HPDE6-E6E7 (cell line): ENCODE results near the gene CIB4.

Experiments used
- DNase-seq: peaks from one replicate; pipeline ENCODE4 v3.0.0; 2011; ENCODE audit warnings: missing footprints; ENCODE audit errors: extremely low spot score

CIB4 gene

GRCh38 chr2:26642429-26642828 lies 1.3 kb upstream of the CIB4 start:
- DNase-seq = no peak

- peak; percentile 22 for DNase-seq
Measured at GRCh38 chr2:26640331-26640745, 828 bp downstream of the CIB4 start.

- no peak for DNase-seq
Measured at GRCh38 chr2:26639685-26640243, 1.4 kb downstream of the CIB4 start.

GRCh38 chr2:26637811-26638310 lies 3.3 kb downstream of the CIB4 start:
- no peak for DNase-seq

GRCh38 chr2:26636935-26637334 lies 4.2 kb downstream of the CIB4 start:
- DNase-seq = no peak

GRCh38 chr2:26635401-26635800 lies 5.8 kb downstream of the CIB4 start:
- DNase-seq = no peak

GRCh38 chr2:26634636-26635230 lies 6.4 kb downstream of the CIB4 start:
- no peak for DNase-seq

GRCh38 chr2:26633993-26634595 lies 7.1 kb downstream of the CIB4 start:
- DNase-seq = no peak

- no peak for DNase-seq
Measured at GRCh38 chr2:26633351-26633945, 7.7 kb downstream of the CIB4 start.

GRCh38 chr2:26632624-26633185 lies 8.5 kb downstream of the CIB4 start:
- no peak for DNase-seq

GRCh38 chr2:26631401-26632170 lies 9.6 kb downstream of the CIB4 start:
- DNase-seq = no peak

- DNase-seq = peak; percentile 37
Measured at GRCh38 chr2:26630669-26631360, 10.4 kb downstream of the CIB4 start.

GRCh38 chr2:26630235-26630634 lies 10.9 kb downstream of the CIB4 start:
- DNase-seq = no peak

- DNase-seq = no peak
Measured at GRCh38 chr2:26629751-26630150, 11.4 kb downstream of the CIB4 start.

- DNase-seq = no peak
Measured at GRCh38 chr2:26629346-26629630, 11.9 kb downstream of the CIB4 start.

GRCh38 chr2:26628561-26629345 lies 12.4 kb downstream of the CIB4 start:
- no peak for DNase-seq

- no peak for DNase-seq
Measured at GRCh38 chr2:26627350-26628105, 13.6 kb downstream of the CIB4 start.

GRCh38 chr2:26626606-26627005 lies 14.6 kb downstream of the CIB4 start:
- no peak for DNase-seq

GRCh38 chr2:26623541-26624495 lies 17.3 kb downstream of the CIB4 start:
- DNase-seq = no peak
